Measurements from ENCODE around the gene CCL20. TPM values are rescaled to one million over a fixed set of nuclear protein-coding genes. Genes with fewer than 3 reads are reported as not detected.

CCL20 gene
- total and polyA plus RNA-seq, 2 of the 13 experiments (the other 11 are each of a cell fraction or from before 2014, with no cell fraction given) = 223 to 903 TPM

GRCh38 chr2:227818675-227819397 lies 5.2 kb downstream of the CCL20 start (continued):
- TF ChIP-seq ZHX1 (CRISPR knock-in tag; IDR thresholded peaks at IDR 0.05; ENCODE audit: low read depth) = peak; percentile 96
- peak; percentile 82 for TF ChIP-seq SMYD3 (CRISPR knock-in tag; IDR thresholded peaks at IDR 0.05)
- 0 out of 2 replicates have a peak, but pooled peaks have one; percentile 52 for TF ChIP-seq PHF8 (CRISPR knock-in tag; IDR thresholded peaks at IDR 0.05)
- TF ChIP-seq CBX1 (IDR thresholded peaks at IDR 0.05; ENCODE audit: low read depth) = peak; percentile 80
- TF ChIP-seq ZNF713 (CRISPR knock-in tag; IDR thresholded peaks at IDR 0.05) = 0 out of 2 replicates have a peak, but pooled peaks have one; percentile 50
- peak; percentile 97 for TF ChIP-seq RCOR2 (CRISPR knock-in tag; IDR thresholded peaks at IDR 0.05)
- peak; percentile 86 for TF ChIP-seq ATF1 (CRISPR knock-in tag; IDR thresholded peaks at IDR 0.05)
- TF ChIP-seq ZSCAN21 (CRISPR knock-in tag; IDR thresholded peaks at IDR 0.05; ENCODE audit: borderline replicate concordance) = peak; percentile 90
- TF ChIP-seq AFF4 (CRISPR knock-in tag; IDR thresholded peaks at IDR 0.05) = peak; percentile 27; the same call in 1 of the 2 replicates
- no peak for TF ChIP-seq SMARCE1 (IDR thresholded peaks at IDR 0.05; ENCODE audit: borderline replicate concordance)
- TF ChIP-seq ZFAT (CRISPR knock-in tag; conservative IDR thresholded peaks at IDR 0.05) = no peak
- TF ChIP-seq ZSCAN30 (CRISPR knock-in tag; IDR thresholded peaks at IDR 0.05) = peak; percentile 46; the same call in 1 of the 2 replicates
- TF ChIP-seq REST (IDR thresholded peaks at IDR 0.05; ENCODE audit: borderline replicate concordance in 1 of 2, low read depth in 1 of 2, low read length in 2 of 2) = peak in 1 of 2 experiments; percentile 86; a peak in 1 of 4 replicates
- TF ChIP-seq NCOA2 (CRISPR knock-in tag; IDR thresholded peaks at IDR 0.05) = peak; percentile 98
- TF ChIP-seq GTF2F1 (IDR thresholded peaks at IDR 0.05; ENCODE audit: low read length) = no peak
- TF ChIP-seq KDM4B (CRISPR knock-in tag; IDR thresholded peaks at IDR 0.05) = peak; percentile 89
- TF ChIP-seq FOXK1 (CRISPR knock-in tag; IDR thresholded peaks at IDR 0.05; ENCODE audit: borderline replicate concordance, low read depth) = peak; percentile 93
- peak; percentile 98 for TF ChIP-seq POGZ (CRISPR knock-in tag; IDR thresholded peaks at IDR 0.05)
